BE2C (cell line): ENCODE measurements around the gene SLC43A3. TPM values are rescaled to one million over a fixed set of nuclear protein-coding genes. Genes with fewer than 3 reads are reported as not detected.

ENCODE experiments used
- DNase-seq: peaks from one replicate; pipeline ENCODE4 v3.0.0-alpha.2; 2020
- H3K27me3 ChIP-seq: fragments of 250-450 bp; sonication (Bioruptor Pico); 2 replicates; pipeline ENCODE4 v1.5.1; 2020; ENCODE audit warnings: mild to moderate bottlenecking
- H3K36me3 ChIP-seq: fragments of 250-450 bp; sonication (Bioruptor Pico); 2 replicates; pipeline ENCODE4 v1.5.1; 2020; ENCODE audit warnings: mild to moderate bottlenecking
- H3K4me1 ChIP-seq: fragments of 250-450 bp; sonication (Bioruptor Pico); 2 replicates; pipeline ENCODE4 v1.5.1; 2020
- H3K4me3 ChIP-seq: 2 replicates; pipeline ENCODE4 v1.5.1; 2011; ENCODE audit warnings: low read depth, low read length
- H3K9me3 ChIP-seq: fragments of 250-450 bp; sonication (Bioruptor Pico); 2 replicates; pipeline ENCODE4 v1.5.1; 2020
- polyA plus RNA-seq: library from polyadenylated mRNA; unstranded; fragments of >200 nt; gene quantifications from one replicate; pipeline ENCODE4 v1.2.1, GENCODE V29; 2012; ENCODE audit warnings: low read depth, missing spikeins; ENCODE audit not compliant: insufficient read length, insufficient read depth
- TF ChIP-seq, protein P1 (sequence below): IDR thresholded peaks from 2 replicates; pipeline ENCODE4 v1.5.1; 2012; ENCODE audit warnings: mild to moderate bottlenecking, low read depth, low read length

SLC43A3 gene
- polyA plus RNA-seq: 11.3 TPM

DNA sequence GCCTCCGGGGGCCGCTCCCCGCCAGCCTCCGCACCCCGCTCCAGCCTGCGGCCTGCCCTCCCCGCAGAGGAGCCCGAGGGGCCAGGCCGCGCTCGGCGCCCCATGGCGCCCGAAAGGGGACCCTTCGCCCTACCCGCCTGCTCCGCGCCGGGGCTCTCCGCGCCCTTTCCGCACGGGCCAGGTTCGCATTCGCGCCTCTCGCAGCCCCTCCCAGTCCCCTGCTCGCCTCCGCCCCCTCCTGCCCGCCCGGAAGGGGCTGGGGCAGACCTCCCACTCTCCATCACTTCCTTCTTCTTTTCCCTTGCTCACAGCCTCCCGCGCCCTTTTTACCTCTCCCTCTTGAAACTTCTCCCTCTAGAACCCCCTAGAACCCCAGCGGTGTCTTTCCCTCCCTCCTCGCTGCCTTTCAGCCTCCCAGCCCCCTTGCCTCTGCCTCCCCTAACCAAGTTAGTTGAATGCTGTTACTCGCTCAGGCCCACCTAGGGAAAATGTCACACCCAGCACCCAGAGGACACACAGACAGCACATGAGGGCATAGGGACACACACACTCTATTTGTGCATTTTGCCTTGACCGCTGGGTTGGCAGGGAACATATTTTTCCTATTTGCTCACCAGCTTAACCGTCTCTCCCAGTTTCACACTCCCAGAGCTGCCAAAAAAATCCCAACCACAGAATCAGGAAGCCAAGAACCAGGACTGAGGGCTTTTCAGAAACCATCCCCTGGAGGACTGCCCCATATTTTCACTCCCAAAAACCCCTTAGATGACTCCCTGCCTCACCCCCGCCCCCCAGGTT lies at the start of gene SLC43A3:
TSS of gene SLC43A3 (minus strand) at position 193 of the 798 bp plus-strand sequence. CDS start 949 bp downstream, outside the sequence.
- Histone ChIP-seq H3K36me3 (no peaks in the 10 kb centered on the region), H3K9me3 (no peaks in the 10 kb centered on the region), H3K4me3 (0 out of 2 replicates have a peak within 1 kb of the TSS, but pooled peaks have one; percentile 8), H3K27me3 (no peaks in the 10 kb centered on the region), H3K4me1 (no peaks in the 10 kb centered on the region)
- DNase-seq: peak; percentile 9
- TF ChIP-seq, protein P1, sequence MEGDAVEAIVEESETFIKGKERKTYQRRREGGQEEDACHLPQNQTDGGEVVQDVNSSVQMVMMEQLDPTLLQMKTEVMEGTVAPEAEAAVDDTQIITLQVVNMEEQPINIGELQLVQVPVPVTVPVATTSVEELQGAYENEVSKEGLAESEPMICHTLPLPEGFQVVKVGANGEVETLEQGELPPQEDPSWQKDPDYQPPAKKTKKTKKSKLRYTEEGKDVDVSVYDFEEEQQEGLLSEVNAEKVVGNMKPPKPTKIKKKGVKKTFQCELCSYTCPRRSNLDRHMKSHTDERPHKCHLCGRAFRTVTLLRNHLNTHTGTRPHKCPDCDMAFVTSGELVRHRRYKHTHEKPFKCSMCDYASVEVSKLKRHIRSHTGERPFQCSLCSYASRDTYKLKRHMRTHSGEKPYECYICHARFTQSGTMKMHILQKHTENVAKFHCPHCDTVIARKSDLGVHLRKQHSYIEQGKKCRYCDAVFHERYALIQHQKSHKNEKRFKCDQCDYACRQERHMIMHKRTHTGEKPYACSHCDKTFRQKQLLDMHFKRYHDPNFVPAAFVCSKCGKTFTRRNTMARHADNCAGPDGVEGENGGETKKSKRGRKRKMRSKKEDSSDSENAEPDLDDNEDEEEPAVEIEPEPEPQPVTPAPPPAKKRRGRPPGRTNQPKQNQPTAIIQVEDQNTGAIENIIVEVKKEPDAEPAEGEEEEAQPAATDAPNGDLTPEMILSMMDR: no peak

DNA sequence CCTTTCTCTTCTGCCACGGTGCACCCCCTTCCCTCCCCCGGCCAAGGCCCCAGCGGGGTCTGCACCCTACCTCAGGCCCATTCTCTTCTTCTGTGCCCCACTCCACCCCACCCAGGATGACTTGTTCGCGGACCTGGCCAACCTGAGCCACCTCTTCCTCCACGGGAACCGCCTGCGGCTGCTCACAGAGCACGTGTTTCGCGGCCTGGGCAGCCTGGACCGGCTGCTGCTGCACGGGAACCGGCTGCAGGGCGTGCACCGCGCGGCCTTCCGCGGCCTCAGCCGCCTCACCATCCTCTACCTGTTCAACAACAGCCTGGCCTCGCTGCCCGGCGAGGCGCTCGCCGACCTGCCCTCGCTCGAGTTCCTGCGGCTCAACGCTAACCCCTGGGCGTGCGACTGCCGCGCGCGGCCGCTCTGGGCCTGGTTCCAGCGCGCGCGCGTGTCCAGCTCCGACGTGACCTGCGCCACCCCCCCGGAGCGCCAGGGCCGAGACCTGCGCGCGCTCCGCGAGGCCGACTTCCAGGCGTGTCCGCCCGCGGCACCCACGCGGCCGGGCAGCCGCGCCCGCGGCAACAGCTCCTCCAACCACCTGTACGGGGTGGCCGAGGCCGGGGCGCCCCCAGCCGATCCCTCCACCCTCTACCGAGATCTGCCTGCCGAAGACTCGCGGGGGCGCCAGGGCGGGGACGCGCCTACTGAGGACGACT lies 49.3 kb upstream of the SLC43A3 start:
- peaks cover 15% of the 10 kb centered on the region for H3K27me3 ChIP-seq
- DNase-seq: no peak

GRCh38 chr11:57475671-57476046 lies 48.7 kb upstream of the SLC43A3 start:
- Histone ChIP-seq H3K4me1 (no peaks in the 10 kb centered on the region), H3K36me3 (no peaks in the 10 kb centered on the region), H3K4me3 (no peak overlapping the region), H3K9me3 (no peaks in the 10 kb centered on the region), H3K27me3 (peaks cover 15% of the 10 kb centered on the region)
- TF ChIP-seq, protein P1: no peak
- no peak for DNase-seq

More for the DNA sequence above, 49.3 kb upstream of the SLC43A3 start:
- TF ChIP-seq, protein P1: no peak
- Histone ChIP-seq H3K4me3 (peak overlapping the region; percentile 20; the same call in 1 of the 2 replicates), H3K4me1 (no peaks in the 10 kb centered on the region), H3K9me3 (no peaks in the 10 kb centered on the region), H3K36me3 (no peaks in the 10 kb centered on the region)

DNA sequence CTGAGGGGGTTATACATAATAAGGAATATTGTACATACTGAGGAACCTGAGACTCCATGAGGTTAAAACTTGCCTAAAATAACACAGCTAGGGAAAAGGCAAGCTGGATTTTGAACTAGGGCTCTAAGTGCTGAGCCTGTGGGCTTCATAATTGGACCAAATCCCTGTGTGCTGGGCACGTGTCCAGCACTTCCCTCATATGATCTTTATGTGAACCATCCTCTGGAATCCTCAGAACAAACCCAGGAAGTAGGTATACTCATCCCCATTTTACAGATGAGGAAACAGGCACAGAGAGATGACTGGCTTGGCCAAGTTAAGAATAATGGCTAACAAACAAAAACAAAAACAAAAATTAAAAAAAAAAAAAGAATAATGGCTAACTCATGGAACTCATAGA lies 48.3 kb upstream of the SLC43A3 start:
- peaks cover 15% of the 10 kb centered on the region for H3K27me3 ChIP-seq
- TF ChIP-seq, protein P1: no peak
- DNase-seq: no peak
- no peak overlapping the region for H3K4me3 ChIP-seq
- H3K36me3 ChIP-seq: no peaks in the 10 kb centered on the region
- H3K4me1 ChIP-seq: no peaks in the 10 kb centered on the region
- no peaks in the 10 kb centered on the region for H3K9me3 ChIP-seq

DNA sequence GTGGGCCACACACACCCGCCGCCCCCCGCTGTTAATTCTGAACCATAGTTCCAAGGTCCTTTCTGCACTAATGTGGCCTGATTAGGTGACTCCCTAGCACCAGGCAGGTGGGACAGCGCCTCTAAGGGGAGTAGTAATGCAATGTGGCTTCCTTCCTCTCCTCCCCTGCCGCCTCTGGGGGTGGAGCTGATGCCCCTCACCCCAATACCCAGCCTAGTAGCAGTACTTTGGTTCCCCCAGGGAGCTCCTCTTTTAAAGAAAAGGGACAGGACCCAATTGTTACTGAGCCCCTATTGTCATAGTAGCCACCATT lies 47.8 kb upstream of the SLC43A3 start:
- Histone ChIP-seq H3K9me3 (no peaks in the 10 kb centered on the region), H3K4me3 (no peak overlapping the region), H3K4me1 (no peaks in the 10 kb centered on the region), H3K36me3 (no peaks in the 10 kb centered on the region), H3K27me3 (peaks cover 15% of the 10 kb centered on the region)
- TF ChIP-seq, protein P1: no peak
- DNase-seq: no peak
